ENCODE data around the gene AFF3. TPM values are rescaled to one million over a fixed set of nuclear protein-coding genes. Genes with fewer than 3 reads are reported as not detected.
"Not testable (repeated sequence)": the region's sequence is repeated elsewhere in the genome, so short reads cannot be mapped to it uniquely, and the experiment has no call there.

The AFF3 gene
- total RNA-seq, 3 donors from 2014 or later (not counting 1 experiment from before 2014, with no cell fraction given) = 4.6 to 9.6 (median 5.6) TPM

GRCh38 chr2:99662761-99663341 lies 479.5 kb downstream of the AFF3 start:
- Histone ChIP-seq H3K36me3 (ENCODE audit: control insufficient read depth, insufficient read depth, low read length) (no peaks in the 10 kb centered on the region), H3K9me3 (ENCODE audit: control insufficient read depth, insufficient read depth, low read length) (no peaks in the 10 kb centered on the region), H3K4me1 (ENCODE audit: control insufficient read depth, insufficient read depth, low read length) (no peaks in the 10 kb centered on the region), H3K4me3 (ENCODE audit: low read length) (no peak overlapping the region), H3K27me3 (ENCODE audit: control insufficient read depth, insufficient read depth, low read length) (no peaks in the 10 kb centered on the region), H3K27ac (ENCODE audit: low read length) (no peak overlapping the region)
- ATAC-seq = no peak
- no peaks in the 10 kb centered on the region for H3K27me3 Mint-ChIP-seq (ENCODE audit: low read depth in 2 of 2)
- no peak overlapping the region for H3K27ac Mint-ChIP-seq
- no peaks in the 10 kb centered on the region for H3K4me1 Mint-ChIP-seq
- TF ChIP-seq, protein P1, sequence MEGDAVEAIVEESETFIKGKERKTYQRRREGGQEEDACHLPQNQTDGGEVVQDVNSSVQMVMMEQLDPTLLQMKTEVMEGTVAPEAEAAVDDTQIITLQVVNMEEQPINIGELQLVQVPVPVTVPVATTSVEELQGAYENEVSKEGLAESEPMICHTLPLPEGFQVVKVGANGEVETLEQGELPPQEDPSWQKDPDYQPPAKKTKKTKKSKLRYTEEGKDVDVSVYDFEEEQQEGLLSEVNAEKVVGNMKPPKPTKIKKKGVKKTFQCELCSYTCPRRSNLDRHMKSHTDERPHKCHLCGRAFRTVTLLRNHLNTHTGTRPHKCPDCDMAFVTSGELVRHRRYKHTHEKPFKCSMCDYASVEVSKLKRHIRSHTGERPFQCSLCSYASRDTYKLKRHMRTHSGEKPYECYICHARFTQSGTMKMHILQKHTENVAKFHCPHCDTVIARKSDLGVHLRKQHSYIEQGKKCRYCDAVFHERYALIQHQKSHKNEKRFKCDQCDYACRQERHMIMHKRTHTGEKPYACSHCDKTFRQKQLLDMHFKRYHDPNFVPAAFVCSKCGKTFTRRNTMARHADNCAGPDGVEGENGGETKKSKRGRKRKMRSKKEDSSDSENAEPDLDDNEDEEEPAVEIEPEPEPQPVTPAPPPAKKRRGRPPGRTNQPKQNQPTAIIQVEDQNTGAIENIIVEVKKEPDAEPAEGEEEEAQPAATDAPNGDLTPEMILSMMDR (IDR thresholded peaks at IDR 0.05) = no peak
- WGBS (ENCODE audit: insufficient coverage) = 100% methylated on average over 2 of the region's 2 CpGs
- intact Hi-C loops (cut with micrococcal nuclease) = no loop called here
- DNase-seq = no peak
- no peaks in the 10 kb centered on the region for H3K36me3 Mint-ChIP-seq
- H3K4me3 Mint-ChIP-seq = no peak overlapping the region
- no peaks in the 10 kb centered on the region for H3K9me3 Mint-ChIP-seq

GRCh38 chr2:99661761-99662160 lies 480.6 kb downstream of the AFF3 start:
- H3K4me3 ChIP-seq (ENCODE audit: low read length); ATAC-seq; H3K27me3 ChIP-seq (ENCODE audit: control insufficient read depth, insufficient read depth, low read length); H3K4me1 ChIP-seq (ENCODE audit: control insufficient read depth, insufficient read depth, low read length); H3K27me3 Mint-ChIP-seq (ENCODE audit: low read depth in 2 of 2); H3K36me3 ChIP-seq (ENCODE audit: control insufficient read depth, insufficient read depth, low read length); H3K9me3 Mint-ChIP-seq; H3K27ac ChIP-seq (ENCODE audit: low read length); H3K9me3 ChIP-seq (ENCODE audit: control insufficient read depth, insufficient read depth, low read length); H3K27ac Mint-ChIP-seq; DNase-seq; H3K4me1 Mint-ChIP-seq; H3K36me3 Mint-ChIP-seq; intact Hi-C loops (cut with micrococcal nuclease); H3K4me3 Mint-ChIP-seq: not testable (repeated sequence)
- 94% methylated on average over 7 of the region's 9 CpGs for WGBS (ENCODE audit: insufficient coverage)

DNA sequence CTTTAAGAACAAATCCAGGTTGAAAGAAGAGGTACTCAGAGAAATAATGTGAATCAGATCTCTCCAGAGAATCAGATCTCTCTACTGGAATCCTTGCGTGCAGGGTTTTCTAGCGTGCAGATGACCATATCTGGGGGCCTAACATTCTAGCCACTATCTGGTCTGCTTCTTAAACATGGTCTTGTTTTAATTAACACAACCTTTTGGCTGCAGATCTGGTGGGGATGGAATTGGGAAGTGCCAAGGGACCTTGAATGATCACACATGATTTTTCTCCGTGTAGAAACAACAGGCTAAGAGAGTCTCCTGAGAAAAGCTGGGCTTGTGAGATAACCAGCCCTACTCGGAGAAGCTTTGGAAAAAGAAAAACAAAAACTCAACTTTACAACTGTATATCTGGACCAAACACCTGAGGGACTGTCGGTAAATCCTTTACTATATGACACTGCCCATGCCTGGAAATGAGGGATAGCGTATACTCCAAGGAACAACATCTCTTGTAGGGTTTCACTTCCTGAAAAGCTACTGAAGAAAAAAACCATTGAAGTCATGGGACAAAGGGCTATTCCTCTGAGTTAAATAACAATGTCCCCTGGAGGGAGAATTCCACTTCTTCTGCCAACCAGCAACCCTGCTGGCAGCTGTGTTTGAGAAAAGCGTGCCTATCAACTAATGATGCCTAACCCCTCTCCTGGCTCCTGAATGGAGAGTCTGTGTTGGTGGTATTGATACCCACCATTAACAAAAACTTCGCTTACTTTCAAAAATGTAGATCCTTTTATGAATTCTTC lies 481.6 kb downstream of the AFF3 start:
- H3K9me3 Mint-ChIP-seq = no peaks in the 10 kb centered on the region

GRCh38 chr2:99659874-99660273 lies 482.5 kb downstream of the AFF3 start:
- Histone ChIP-seq H3K4me1 (ENCODE audit: control insufficient read depth, insufficient read depth, low read length) (no peaks in the 10 kb centered on the region), H3K36me3 (ENCODE audit: control insufficient read depth, insufficient read depth, low read length) (no peaks in the 10 kb centered on the region), H3K27me3 (ENCODE audit: control insufficient read depth, insufficient read depth, low read length) (no peaks in the 10 kb centered on the region), H3K27ac (ENCODE audit: low read length) (no peak overlapping the region), H3K4me3 (ENCODE audit: low read length) (no peak overlapping the region), H3K9me3 (ENCODE audit: control insufficient read depth, insufficient read depth, low read length) (no peaks in the 10 kb centered on the region)
- H3K4me1 Mint-ChIP-seq = no peaks in the 10 kb centered on the region
- 91% methylated on average over 3 of the region's 3 CpGs for WGBS (ENCODE audit: insufficient coverage)
- no peak overlapping the region for H3K27ac Mint-ChIP-seq
- intact Hi-C loops (cut with micrococcal nuclease) = no loop called here
- no peak overlapping the region for H3K4me3 Mint-ChIP-seq
- ATAC-seq (no peak), DNase-seq (no peak)
- no peaks in the 10 kb centered on the region for H3K27me3 Mint-ChIP-seq (ENCODE audit: low read depth in 2 of 2)
- H3K9me3 Mint-ChIP-seq = no peaks in the 10 kb centered on the region
- no peaks in the 10 kb centered on the region for H3K36me3 Mint-ChIP-seq
- TF ChIP-seq, protein P1 (IDR thresholded peaks at IDR 0.05) = no peak

More for the DNA sequence above, 481.6 kb downstream of the AFF3 start:
- H3K4me1 Mint-ChIP-seq = no peaks in the 10 kb centered on the region
- Histone ChIP-seq H3K27ac (ENCODE audit: low read length) (no peak overlapping the region), H3K36me3 (ENCODE audit: control insufficient read depth, insufficient read depth, low read length) (no peaks in the 10 kb centered on the region), H3K27me3 (ENCODE audit: control insufficient read depth, insufficient read depth, low read length) (no peaks in the 10 kb centered on the region), H3K9me3 (ENCODE audit: control insufficient read depth, insufficient read depth, low read length) (no peaks in the 10 kb centered on the region), H3K4me3 (ENCODE audit: low read length) (no peak overlapping the region), H3K4me1 (ENCODE audit: control insufficient read depth, insufficient read depth, low read length) (no peaks in the 10 kb centered on the region)
- no peaks in the 10 kb centered on the region for H3K36me3 Mint-ChIP-seq
- H3K27me3 Mint-ChIP-seq (ENCODE audit: low read depth in 2 of 2) = no peaks in the 10 kb centered on the region
- no peak overlapping the region for H3K27ac Mint-ChIP-seq
- H3K4me3 Mint-ChIP-seq = no peak overlapping the region
- no peak for DNase-seq
- WGBS (ENCODE audit: insufficient coverage) = 87% methylated on average over 6 of the region's 8 CpGs
- intact Hi-C loops (cut with micrococcal nuclease) = no loop called here
- ATAC-seq = no peak
- TF ChIP-seq, protein P1 (IDR thresholded peaks at IDR 0.05) = no peak

Measured in natural killer cell (primary cell).